DMS 273 (cell line): Measurements from ENCODE around the gene PRAMEF5.
A peak's percentile ranks its signal among the peaks of the same experiment; 100 is the strongest.
"Not testable (repeated sequence)": the region's sequence is repeated elsewhere in the genome, so short reads cannot be mapped to it uniquely, and the experiment has no call there.

Experiments used
- DNase-seq: peaks from one replicate; lab custom pipeline; 2025; ENCODE audit not compliant: unreplicated experiment; lab: John Stamatoyannopoulos, UW

Gene PRAMEF5

GRCh38 chr1:13265124-13265523, 11.1 kb downstream of the PRAMEF5 start:
- not testable (repeated sequence) for DNase-seq

- DNase-seq: not testable (repeated sequence)
These were observed 23.0 kb downstream of the PRAMEF5 start for GRCh38 chr1:13277016-13277415.

GRCh38 chr1:13279617-13280016, 25.6 kb downstream of the PRAMEF5 start:
- DNase-seq: peak; percentile 15

- not testable (repeated sequence) for DNase-seq
These were observed 31.0 kb downstream of the PRAMEF5 start, which contains the start of gene PRAMEF8 for GRCh38 chr1:13285037-13285436. Gene PRAMEF8 (minus strand): TSS chr1:13285137. CDS start chr1:13284091, 1,046 bp downstream.

- DNase-seq: not testable (repeated sequence)
These were observed 35.0 kb downstream of the PRAMEF5 start for GRCh38 chr1:13289030-13289429.

- not testable (repeated sequence) for DNase-seq
These were observed 43.4 kb downstream of the PRAMEF5 start for GRCh38 chr1:13297216-13297931.

- not testable (repeated sequence) for DNase-seq
These were observed 44.7 kb downstream of the PRAMEF5 start for GRCh38 chr1:13298699-13299098.

- not testable (repeated sequence) for DNase-seq
These were observed 48.2 kb downstream of the PRAMEF5 start for GRCh38 chr1:13302197-13302596.

- DNase-seq: not testable (repeated sequence)
These were observed 49.2 kb downstream of the PRAMEF5 start, which contains the start of gene PRAMEF33 for GRCh38 chr1:13303239-13303638. Gene PRAMEF33 (plus strand): TSS chr1:13303539. CDS start chr1:13305955, 2,416 bp downstream.
